Activated T-cell treated with anti-CD3 and anti-CD28 coated beads, Interleukin-2, amount 50 U/mL, for 1 hour (primary cell): ENCODE measurements around the gene NPR3.
"Not testable (repeated sequence)": the region's sequence is repeated elsewhere in the genome, so short reads cannot be mapped to it uniquely, and the experiment has no call there.

Experiments used
- DNase-seq: peaks from one replicate; pipeline ENCODE4 v3.0.0-alpha.2; 2020

Gene NPR3

DNA sequence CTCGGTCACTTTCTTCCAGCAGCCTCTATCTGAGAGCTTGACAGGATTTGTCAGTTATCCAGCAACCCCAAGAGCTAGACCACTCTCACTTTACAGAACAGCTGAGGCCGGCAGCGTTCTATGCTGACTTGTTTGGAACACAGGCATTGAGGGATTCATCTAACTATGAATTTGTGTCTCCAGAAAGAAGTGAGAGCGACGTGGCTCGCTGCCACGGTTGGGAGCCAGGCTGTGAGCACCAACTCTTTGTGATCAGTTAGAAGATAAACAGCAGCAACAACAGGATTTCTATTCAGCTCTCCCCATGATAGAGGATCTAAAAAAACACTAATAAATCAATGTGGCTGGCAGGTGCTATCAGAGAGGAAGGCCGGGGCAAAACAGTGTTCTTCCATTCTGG is 58.6 kb downstream of the NPR3 start:
- DNase-seq = no peak

DNA sequence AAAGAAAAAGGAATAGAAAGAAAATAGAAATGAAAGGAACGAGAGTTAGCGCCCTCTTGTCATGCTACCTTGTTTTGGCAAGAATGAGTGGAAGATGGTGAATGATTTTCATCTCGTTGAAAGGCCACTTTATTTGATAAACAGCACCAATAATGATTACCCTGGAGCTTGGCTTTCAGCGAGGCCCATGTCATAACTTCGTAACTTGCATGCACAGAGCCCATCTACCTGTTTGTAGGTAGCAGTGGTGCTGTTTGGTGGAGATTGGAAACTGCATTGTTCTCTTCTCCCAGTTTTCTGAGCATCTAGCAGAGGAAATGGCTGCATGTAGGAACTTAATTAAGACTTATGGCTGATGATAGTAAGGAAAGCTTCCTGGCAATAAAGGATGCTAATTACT is 59.3 kb downstream of the NPR3 start:
- DNase-seq = no peak

DNA sequence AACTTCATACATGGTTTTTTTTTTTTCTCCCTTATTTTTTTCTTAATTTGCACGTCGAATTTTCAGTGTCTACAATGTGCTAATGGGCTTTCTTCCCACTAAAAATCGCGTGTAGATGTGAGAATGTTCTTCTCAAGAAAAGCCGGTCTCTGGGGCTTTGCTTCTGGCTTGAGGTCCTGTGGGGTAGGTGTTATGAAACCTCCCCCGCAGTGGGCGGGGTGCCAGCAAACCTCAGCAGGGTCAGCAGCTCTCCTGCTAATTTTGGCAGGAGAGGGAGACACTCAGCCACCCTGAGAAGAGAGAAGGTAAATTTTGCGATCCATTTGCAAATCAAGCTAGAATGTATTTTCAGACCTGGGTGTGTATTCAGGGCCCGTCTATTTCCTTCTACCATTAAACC is 59.9 kb downstream of the NPR3 start:
- DNase-seq = no peak

DNA sequence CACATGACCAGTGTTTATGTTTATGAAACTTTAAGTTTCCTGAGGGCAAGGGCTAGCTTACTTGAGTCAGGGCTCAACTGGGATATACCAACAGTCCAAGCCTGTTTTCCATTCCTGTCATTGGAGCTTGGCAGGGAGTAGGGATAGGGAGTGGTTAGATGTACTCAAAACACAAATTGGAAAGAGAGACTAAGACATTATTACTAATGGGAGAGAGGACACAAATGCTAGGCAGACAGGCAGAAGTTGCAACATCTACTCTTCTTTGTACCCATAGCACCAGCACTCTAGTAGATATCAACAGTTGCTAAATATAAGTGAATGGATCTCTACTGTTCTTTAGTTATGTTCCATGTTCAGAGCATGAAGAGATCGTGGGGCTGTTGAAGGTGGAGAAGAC is 62.8 kb downstream of the NPR3 start:
- DNase-seq = no peak

DNA sequence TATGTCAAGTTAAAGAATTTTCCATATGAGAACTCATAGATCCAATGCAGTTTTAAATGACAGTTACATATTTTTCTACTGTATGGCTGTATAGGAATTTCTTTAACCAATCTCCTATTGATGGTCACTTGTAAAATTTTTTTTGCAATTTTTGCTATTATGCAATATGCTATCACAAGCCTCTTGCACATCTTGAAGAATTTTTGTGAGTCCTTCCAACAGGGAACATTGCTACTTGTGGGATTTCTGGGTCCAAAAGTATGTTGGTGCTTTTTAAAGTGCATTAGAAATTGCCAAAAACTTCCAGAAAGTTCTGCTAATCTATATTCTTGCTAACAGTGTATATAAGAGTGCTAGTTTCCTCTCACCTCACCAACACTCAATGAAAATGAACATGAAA is 65.1 kb downstream of the NPR3 start:
- DNase-seq = no peak

DNA sequence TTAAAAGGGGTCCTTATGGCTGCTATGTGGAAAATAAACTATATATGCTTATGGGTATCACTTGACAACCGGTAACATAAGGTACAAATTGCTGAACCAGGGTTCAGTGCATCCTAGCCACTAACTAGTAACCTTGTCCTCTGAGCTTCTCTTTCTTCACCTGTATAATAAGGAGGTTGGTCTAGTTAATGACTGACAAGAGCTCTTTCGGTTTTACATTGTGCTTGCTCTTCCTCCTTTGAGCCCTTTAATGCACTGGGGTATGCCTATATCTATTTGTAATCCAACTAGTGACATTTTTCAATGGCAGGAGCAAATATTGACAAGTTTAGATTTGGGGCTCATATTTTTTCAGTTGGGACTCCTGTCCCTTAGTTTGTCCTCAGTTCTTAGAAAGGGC is 66.1 kb downstream of the NPR3 start:
- DNase-seq = no peak

DNA sequence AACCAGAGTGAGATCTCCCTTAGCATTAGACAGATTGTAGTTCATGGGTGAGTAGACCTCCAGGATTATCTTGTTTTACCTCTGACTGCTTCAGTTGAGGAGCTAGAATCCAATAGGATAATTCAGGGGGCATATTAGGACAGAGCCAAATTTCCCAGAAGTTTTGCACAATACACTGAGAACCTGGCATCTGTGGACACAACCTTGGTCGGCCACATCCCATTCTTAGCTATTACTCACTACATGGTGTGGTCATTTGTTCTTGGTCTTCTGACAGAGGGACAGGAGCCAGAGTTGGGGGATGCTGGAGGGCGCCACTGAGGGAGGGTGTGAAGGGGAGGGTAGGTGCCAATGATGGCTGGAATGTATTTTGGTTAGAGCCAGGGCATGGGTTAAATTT is 66.6 kb downstream of the NPR3 start:
- no peak for DNase-seq

DNA sequence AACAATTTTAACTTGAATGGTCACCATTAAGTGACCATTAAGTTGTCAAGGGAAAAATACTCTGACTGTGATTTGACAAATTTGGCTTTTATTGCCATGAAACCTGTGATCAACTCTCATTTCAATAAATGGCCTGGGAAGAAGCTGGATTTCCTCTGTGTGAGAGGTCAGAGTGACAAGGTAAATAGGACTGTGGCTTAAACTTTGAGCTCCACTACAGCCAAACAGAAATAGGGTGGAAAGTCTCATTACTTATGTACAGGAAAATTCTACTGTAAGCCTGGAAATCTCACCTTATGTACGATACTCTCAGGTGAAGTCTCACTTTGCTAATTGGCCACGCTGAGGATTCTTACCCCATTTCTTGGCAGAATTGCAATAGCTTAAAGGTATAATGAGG is 67.3 kb downstream of the NPR3 start:
- DNase-seq = no peak

DNA sequence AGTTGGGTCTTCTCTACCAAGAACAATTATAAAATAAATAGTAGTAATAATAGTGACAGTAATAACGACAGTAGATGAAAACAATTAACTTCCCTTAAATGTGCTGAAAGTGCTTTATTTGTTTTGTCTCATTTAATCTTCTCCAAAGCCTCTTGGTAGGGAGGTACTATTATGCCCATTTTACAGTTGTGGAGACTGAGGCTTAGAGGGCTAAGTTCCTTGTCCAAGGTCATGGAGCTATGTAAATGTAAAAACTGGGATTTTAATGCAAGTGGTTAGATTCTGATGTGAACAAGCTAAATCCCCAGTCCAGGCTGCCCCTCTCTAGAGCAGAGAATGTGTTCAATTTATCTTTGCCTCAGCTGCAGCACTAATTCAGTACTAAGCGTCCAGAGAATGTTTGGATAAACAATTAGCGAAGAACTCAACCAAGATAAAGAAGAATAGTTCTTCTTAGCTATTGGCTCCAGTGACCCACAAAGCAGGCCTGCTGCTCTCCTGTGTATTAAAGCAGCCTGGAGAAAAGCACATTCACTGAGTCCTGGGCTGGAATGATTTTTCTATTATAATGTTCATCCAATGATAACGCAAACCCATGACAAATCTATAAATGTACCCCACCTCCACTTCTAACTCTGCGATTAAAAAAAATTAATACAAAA is 68.8 kb downstream of the NPR3 start:
- no peak for DNase-seq

DNA sequence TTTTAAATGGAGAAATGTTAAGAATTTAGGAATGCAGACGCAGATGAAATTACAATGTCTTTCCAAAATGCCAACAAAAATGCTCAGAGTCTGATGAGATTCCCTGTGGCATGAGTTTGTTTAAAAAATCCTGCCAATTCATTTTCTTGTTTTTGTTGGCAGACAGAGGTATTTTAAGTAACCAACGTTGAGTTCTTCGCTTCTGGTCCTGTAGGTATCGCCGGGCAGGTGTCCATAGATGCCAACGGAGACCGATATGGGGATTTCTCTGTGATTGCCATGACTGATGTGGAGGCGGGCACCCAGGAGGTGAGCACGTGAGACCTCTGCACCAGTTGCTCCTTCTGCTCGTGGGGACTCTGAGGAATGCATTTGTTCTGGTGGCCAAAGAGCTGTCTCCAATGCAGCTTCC is 69.4 kb downstream of the NPR3 start:
- DNase-seq = no peak

DNA sequence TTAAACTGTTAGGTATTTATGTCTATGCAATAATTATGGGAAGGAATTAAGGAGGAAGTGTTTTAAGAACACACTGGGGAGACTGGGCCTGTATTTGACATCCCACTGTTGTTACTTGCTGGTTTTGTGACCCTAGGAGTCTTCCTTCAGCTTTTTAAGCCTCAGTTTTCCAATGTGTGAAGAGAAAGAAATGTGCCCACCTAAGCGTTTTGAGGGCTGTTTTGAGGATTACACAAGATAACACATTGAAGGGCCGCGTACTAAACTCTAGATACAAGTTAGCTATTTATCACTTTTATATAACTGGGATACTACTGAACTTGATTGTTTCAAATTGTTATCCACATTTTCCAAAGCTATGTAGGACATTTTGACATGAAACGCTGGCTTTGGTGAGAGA is 72.5 kb downstream of the NPR3 start:
- no peak for DNase-seq

DNA sequence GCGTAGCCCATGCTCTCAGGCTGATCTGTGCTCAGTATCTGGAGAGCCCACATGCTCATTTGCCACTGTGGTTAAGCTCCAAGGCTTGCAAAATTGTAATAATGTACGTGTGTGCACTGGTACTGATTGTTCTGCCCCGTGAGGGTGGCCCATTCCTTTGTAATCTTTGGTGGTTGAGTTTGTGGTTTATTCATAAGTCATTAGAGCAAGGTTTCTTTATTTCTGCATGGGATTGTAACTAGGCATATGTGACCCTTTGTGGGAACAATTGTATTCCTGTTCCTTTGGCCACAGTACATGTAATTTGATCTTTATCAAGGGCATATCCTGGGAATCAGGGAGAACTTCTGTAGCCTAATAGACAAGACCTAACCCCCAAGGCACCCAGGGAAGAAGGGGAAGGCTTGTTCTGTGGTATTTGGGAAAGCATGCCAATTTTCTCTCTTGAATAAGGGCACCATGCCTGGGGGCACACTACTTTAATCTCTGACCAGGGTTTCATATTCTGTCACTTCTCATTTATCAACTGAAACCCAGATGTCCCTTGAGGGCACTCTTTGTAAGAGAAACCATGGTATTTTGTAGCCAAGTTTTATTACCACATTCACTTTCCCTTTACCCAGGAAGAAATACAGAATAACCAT is 74.6 kb downstream of the NPR3 start:
- no peak for DNase-seq

DNA sequence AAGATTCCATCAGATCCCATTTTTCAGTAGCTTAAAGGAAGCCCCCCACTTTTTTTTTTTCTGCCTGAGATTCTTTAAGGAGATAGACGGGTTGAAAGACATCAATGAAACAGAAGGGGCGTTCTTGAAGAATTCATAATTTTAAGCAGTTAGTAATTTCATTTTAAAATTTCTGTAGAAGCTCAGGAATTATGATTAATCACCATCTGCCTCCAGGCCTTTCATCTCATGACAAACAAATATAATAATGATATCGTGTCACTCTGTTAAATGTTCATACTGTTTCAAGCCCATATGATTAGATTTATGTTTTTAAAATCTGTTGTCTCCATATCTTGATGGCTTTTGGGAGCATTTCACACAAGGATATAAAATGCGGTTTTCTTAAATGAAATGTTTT is 75.2 kb downstream of the NPR3 start:
- DNase-seq = no peak

DNA sequence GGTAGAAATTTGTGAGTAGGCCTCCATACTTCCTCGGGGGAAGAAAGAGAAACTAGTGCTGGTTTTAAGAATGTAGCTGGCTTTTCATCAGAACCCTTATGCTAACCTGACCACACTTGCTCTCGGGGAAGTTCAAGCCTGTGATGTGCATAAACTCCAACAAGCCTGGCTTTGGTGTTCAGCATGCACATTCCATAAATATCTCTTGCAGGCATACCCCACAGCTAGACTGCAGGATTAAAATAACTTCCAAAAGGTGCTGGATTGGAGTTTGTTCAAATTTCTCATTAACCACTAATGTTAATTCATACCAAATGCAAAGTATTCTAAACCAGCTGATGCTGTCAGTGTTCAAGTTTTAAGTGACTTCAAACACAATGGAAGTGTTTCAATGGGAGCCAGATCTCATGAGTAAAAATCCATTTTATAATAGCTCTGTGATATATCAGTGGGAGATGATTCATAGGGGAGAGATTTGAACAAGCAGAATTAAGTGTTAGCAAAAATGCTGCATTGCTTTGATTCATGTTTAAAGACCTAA is 79.4 kb downstream of the NPR3 start:
- DNase-seq = no peak

DNA sequence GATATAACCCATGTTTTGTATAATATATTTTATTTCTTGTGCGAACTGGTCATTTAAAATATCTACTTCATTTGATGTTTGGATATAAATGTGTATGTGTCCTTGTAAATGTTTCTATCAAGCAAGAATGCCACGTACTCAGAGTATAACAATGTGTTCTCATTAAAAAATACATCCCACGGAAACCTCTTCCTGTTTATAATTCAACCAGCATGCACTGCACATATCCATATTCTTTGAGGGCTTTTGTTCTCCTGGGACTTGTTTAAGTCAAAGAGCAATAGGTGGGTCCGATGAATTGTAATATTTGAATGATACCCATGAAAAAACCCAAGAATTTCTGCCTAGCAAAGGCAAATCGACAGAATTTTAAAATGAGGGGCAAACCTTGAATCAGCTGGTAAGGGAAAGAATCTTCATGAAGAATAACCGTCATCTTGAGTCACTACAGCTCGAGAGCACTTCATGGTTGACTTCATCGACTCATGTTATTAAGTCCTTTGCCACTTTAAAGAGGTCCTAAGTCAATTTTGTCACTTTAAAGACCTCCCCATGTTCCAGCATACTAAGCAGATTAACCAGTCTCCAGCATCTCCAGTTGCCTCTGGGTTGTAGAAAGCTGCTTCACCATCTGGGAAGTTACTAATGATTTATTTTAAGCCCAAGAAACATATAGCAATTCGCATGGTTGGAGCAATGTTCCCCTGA is 80.6 kb downstream of the NPR3 start:
- no peak for DNase-seq

DNA sequence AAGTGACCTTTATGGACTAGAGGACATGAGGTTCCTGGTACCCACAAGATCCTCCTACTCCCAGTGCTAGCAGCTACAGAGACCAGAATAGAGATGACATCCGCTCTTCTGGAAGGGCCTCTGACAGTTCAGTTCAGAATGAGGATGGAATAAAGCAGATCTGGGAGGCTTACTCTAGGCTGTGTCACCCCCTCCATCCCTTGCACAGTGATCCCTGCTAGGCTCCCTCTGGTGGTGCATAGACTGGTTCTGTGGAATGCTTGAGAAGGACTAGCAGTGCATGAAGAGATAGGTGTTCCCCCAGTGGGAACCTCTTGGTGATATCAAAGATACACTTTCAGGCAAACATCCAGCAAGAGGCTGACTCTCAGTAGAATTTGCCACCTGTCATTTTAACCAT is 83.0 kb downstream of the NPR3 start:
- DNase-seq = no peak

DNA sequence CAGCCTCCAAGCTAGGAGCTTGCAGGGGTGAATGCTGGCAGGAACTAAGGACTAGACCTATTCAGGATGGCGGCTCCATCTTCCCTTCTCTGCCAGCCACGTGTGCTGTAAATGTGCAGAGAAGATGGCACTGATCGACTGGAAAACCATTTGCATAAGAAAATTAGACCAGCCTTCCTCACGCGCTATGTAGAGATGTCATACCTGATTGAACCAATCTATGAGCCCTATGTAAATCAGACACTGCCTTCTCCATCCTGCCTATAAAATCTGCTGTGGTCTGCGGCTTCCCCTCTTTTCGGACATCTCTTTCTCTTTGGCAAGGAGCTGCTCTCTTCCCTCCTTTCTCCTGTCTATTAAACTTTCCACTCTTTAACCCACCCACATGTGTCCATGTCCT is 91.6 kb downstream of the NPR3 start:
- DNase-seq = no peak

DNA sequence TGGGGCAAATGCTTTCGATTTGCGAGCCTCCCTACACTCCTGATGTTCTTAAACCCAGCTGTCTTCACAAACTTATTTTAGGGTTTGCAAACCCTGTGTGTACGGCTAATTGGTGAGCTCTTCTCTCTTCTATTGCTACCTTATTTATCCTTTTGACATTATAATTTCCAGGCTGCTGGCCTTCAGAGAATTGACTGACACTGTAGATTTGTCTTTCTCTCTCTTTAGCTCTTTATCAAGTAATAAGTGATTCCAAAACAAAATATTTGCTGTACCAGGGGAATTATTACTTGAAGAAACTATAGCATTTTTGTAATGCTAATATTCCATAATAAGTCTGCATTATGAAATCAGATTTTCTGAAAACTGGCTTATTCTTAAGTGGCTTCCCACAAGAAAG is 92.5 kb downstream of the NPR3 start:
- no peak for DNase-seq

DNA sequence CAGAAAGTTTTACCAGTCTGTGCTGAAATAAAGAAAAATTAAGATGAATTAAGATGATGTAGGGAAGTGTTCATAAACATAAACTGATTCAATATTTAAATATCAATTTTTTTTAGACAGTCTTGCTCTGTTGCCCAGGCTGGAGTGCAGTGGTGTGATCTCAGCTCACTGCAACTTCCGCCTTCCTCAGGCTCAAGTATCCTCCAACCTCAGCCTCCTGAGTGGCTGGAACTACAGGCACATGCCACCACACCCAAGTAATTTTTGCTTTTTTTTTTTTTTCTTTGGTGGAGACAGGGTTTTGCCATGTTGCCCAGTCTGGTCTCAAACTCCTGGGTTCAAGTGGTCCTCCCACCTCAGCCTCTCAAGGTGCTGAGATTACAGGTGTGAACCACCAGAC is 94.3 kb downstream of the NPR3 start:
- not testable (repeated sequence) for DNase-seq

DNA sequence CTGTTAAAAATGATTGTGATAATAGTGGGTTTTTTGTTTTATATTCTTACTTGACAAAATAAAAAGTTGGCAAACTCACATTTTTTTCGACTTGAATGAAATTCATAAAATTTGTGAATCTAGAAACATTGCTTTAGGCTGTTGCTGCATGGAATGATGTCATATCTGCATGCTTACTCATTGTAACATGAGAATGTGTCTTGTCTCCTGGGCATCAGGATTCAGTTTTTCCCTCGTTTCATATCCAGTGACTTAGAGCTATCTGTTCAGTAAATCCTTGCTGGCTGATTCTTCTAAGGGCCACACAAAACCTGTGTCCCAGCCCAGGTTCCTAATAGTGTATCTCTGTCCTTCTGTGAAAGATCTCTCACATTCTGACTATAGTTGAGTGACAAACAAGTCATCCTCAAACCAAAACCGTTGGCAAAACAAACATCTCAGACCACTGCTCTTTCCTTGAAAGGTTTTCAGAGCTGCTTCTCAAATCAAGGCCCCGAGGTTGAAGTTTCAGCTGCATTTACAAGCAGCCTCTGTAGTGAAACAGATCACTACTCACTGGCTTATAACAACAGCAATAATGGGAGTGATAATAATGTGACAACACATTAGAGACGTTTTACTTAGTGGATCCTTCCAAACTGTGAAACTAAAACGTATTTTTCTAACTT is 95.0 kb downstream of the NPR3 start:
- DNase-seq = no peak

DNA sequence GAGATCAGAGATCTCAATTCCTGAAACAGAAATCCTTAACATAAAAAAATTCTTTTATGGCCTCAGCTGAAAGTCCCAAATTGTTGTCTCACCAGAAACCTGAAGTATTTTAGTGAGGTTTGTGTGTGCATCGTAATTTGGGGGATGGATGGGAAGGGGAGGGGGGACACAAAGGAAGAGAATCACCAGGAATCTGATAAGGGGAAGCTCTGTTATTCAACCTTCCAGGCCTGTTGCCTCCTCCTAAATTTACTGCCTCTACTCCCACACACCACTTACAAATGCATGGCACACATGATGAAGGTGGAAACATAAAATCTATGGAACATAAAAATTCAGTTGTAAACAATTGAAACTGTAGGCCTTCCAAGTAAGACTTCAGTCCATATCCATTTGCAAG is 97.7 kb downstream of the NPR3 start:
- no peak for DNase-seq

DNA sequence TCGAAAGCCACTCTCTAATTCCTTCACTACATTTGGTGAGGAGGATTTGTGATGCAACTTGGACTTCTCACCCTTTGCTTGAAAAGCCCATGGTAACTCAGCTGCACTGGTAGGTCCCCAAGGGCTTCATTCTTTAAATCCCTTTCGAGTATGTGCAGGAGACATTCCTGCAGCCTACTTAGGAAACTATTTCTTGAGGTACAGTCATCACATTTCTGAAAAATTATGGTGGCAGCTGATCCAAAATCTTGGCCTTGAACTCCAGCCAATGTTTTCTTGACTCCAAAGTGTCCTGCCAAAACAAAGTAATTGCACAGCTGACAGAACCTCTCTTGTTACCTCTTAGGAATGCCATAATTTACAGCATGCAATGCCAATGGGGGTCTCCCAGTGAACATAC is 99.7 kb downstream of the NPR3 start:
- no peak for DNase-seq

DNA sequence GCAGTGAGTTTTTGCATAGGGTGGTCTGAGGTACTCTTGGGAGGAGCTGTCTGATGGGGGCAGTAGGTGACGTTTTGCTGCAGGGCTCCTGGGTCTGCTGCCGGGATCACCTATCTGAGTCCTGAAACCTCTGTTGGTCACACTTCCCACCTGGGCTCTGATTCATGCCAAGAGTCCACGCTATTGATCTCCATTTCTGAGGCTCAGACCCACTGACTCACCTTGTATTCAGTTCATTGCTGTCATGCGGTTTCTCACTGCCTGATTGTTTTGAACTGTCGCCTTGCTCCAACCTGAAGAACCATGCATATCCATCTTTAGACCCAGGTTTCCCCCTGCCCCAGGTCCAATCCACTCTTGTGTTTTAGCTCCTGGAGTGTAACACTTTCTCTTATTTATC is 101.3 kb downstream of the NPR3 start:
- no peak for DNase-seq

DNA sequence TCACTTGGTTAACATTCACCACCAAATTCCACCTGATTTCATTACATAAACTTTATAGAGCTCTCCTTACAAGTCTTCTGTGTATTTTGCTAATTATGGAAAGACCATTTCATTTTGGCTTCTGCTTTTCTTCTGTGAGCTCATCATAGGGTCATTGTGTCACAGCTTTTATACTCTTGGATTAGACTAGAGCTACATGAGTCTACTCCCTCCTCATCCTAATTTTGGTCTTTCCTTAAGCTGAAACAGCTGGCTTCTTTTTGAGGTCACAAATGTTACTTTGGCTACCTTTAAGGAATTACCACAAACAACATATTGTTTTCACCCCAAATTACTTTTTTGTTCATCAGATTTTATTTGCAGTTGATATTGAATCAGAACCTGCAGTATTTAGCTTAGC is 103.0 kb downstream of the NPR3 start:
- no peak for DNase-seq
